SK-N-MC (cell line): ENCODE measurements around the gene MPV17L2.
A peak's percentile ranks its signal among the peaks of the same experiment; 100 is the strongest.

Source experiments
- DNase-seq: peaks from one replicate; pipeline ENCODE4 v3.0.0-alpha.2; 2011; ENCODE audit warnings: low read depth, low spot score
- H3K27ac ChIP-seq: fragments of 200-600 bp; sonication (generic); 2 replicates; pipeline ENCODE4 v1.5.1; 2016; ENCODE audit warnings: mixed run types
- H3K36me3 ChIP-seq: fragments of 200-600 bp; sonication (generic); 2 replicates; pipeline ENCODE4 v1.6.1; 2017; ENCODE audit warnings: antibody characterized with exemption, low read length, mixed read lengths; ENCODE audit not compliant: insufficient read depth
- H3K4me3 ChIP-seq: fragments of 200-600 bp; sonication (generic); 2 replicates; pipeline ENCODE4 v1.5.1; 2016
- H3K9ac ChIP-seq: fragments of 200-600 bp; sonication (generic); 2 replicates; pipeline ENCODE4 v1.8.0; 2017; ENCODE audit warnings: mixed run types, mixed read lengths; ENCODE audit not compliant: insufficient read length
- H3K9me3 ChIP-seq: fragments of 200-600 bp; sonication (generic); 2 replicates; pipeline ENCODE4 v1.6.1; 2017; ENCODE audit warnings: low read depth, mild to moderate bottlenecking, antibody characterized with exemption, low read length, moderate library complexity, mixed read lengths
- EZH2 ChIP-seq: fragments of 200-600 bp; sonication (generic); IDR thresholded peaks from one replicate; pipeline ENCODE4 v1.6.1; 2017; ENCODE audit warnings: antibody characterized with exemption
- FOXP2 ChIP-seq: optimal IDR thresholded peaks from 2 replicates; pipeline ENCODE3; 2011; ENCODE audit warnings: mild to moderate bottlenecking, moderate library complexity; ENCODE audit not compliant: insufficient read depth; ENCODE audit errors: extremely low read length, control extremely low read depth
- POLR2AphosphoS5 ChIP-seq: IDR thresholded peaks from 2 replicates; pipeline ENCODE4 v1.6.1; 2012; ENCODE audit warnings: mild to moderate bottlenecking, low read depth, low read length, borderline replicate concordance

The MPV17L2 gene

DNA sequence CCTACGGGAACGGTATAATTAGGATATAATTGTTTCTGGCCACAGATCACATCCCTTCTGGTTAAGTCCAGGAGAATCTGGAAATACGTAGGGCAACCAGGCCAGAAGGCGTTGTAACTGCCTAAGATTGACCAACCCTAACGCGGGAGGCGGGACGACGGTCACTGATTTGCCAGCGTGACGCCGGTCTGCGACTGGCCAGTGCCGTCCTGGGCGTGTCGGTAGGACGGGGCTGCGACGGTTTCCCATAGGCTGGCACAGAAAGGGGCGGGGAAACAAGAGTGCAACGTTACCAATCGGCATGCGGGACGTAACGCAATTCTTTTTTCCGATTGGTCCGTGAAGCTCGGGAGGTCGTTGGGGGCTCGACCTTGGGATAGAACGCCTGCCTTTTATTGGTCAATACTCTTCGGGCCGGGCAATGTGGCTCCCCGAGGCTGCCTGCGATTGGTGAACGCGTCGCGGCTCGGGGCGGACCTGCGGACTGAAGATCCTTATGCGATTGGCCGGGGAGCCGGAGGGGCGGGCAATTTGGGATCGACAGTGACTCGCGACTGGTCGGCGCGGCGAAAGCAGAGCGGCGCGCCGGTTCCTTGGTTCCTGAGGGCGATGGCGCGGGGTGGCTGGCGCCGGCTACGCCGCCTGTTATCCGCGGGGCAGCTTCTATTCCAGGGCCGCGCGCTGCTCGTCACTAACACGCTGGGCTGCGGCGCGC lies at the start of gene MPV17L2:
TSS of gene MPV17L2 (plus strand) at position 546 of the 715 bp plus-strand sequence. CDS start at position 610, 64 bp downstream.
- peak within 1 kb of the TSS; percentile 93 for H3K4me3 ChIP-seq
- peaks cover under 1% of the 10 kb centered on the region; the same call in 1 of the 2 replicates for H3K36me3 ChIP-seq
- H3K27ac ChIP-seq = peak within 1 kb of the TSS; percentile 78
- TF ChIP-seq POLR2AphosphoS5 (peak; percentile 58), EZH2 (no peak), FOXP2 (no peak)
- DNase-seq = peak; percentile 99
- peak within 1 kb of the TSS; percentile 82 for H3K9ac ChIP-seq
- H3K9me3 ChIP-seq = no peaks in the 10 kb centered on the region

DNA sequence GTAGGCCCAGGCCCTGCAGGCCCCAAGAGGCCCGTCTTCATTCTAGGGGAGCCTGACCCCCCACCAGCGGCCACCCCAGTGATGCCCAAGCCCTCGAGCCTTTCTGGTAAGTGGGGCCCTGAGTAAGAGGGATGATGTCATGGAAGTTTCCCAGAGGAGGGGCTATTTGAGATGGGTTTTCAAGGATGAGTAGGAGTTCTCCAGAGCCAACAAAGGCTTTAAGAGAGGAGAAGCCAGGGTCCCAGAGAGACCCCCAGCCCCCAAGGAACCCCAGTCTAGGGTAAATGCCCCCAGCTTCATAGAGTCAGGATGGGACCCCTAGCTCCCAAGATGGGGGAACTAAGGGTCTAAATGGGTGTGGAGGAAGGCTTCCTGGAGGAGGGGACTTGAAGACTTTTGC lies 49.1 kb upstream of the MPV17L2 start:
- TF ChIP-seq EZH2 = no peak
- no peak for TF ChIP-seq POLR2AphosphoS5
- no peak for TF ChIP-seq FOXP2
- no peak for DNase-seq
- H3K36me3 ChIP-seq = peaks cover 15% of the 10 kb centered on the region; the same call in 1 of the 2 replicates

DNA sequence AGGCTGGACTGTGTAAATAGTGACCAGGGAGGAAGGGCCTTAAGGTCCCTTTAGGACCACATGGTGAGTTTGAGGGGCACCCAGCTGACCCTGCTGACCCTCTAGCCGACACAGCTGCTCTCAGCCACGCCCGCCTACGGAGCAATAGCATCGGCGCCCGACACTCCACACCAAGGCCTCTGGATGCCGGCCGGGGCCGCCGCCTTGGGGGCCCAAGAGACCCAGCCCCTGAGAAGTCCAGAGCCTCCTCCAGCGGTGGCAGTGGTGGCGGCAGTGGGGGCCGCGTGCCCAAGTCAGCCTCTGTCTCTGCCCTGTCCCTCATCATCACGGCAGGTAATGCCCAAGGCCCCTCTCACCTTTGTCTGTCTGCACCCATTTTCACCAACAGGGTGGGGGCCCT lies 48.7 kb upstream of the MPV17L2 start:
- peaks cover 15% of the 10 kb centered on the region; the same call in 1 of the 2 replicates for H3K36me3 ChIP-seq
- H3K9ac ChIP-seq = no peak overlapping the region

More for the DNA sequence above, 49.1 kb upstream of the MPV17L2 start:
- Histone ChIP-seq H3K9me3 (no peaks in the 10 kb centered on the region), H3K4me3 (no peak overlapping the region), H3K9ac (no peak overlapping the region), H3K27ac (no peak overlapping the region)

DNA sequence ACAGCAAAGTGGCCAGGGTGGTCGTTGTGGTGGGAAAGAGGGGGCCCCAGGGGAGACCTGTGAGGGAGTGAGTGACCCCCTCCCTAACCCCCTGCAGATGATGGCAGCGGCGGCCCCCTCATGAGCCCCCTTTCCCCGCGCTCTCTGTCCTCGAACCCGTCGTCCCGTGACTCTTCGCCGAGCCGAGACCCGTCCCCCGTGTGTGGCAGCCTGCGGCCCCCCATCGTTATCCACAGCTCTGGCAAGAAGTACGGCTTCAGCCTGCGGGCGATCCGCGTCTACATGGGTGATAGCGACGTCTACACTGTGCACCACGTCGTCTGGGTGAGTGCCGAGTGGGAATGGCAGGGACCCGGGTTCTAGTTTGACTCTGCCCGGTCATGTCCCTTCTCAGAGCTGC lies 48.1 kb upstream of the MPV17L2 start:
- no peak for TF ChIP-seq EZH2
- TF ChIP-seq FOXP2 = no peak
- TF ChIP-seq POLR2AphosphoS5 = no peak
- Histone ChIP-seq H3K27ac (no peak overlapping the region), H3K9me3 (no peaks in the 10 kb centered on the region), H3K9ac (no peak overlapping the region), H3K36me3 (peaks cover 15% of the 10 kb centered on the region; the same call in 1 of the 2 replicates), H3K4me3 (no peak overlapping the region)
- no peak for DNase-seq

More for the DNA sequence above, 48.7 kb upstream of the MPV17L2 start:
- Histone ChIP-seq H3K4me3 (no peak overlapping the region), H3K27ac (no peak overlapping the region), H3K9me3 (no peaks in the 10 kb centered on the region)
- no peak for TF ChIP-seq FOXP2
- no peak for TF ChIP-seq EZH2
- no peak for TF ChIP-seq POLR2AphosphoS5
- DNase-seq = no peak

DNA sequence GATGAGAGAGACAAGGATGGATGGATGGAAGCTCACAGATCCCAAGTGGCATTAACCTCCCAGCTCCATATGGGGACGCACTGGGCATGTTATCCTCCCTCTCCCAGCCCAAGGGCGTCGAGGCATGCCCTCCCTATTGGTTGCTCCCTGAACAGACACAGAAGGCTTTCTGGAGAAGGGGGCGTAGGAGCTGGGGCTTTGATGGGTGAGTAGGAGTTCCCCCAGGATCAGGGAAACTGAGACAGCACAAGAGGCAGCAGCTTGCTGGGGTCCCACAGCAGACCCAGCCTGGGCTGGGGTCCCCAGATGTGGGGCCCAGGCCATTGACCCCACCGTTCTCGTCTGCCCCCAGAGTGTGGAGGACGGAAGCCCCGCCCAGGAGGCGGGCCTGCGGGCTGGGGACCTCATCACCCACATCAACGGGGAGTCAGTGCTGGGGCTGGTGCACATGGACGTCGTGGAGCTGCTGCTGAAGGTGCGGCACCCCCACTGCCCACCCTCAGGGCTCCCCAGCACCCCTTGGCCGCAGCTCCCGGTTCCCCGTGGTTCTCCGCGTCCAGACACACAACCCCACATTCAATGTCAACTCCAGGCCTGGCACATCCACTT lies 47.5 kb upstream of the MPV17L2 start:
- H3K4me3 ChIP-seq = no peak overlapping the region
- DNase-seq = no peak
- H3K36me3 ChIP-seq = peaks cover 13% of the 10 kb centered on the region; the same call in 1 of the 2 replicates
- no peak for TF ChIP-seq EZH2
- no peak for TF ChIP-seq POLR2AphosphoS5
- TF ChIP-seq FOXP2 = no peak
- H3K9me3 ChIP-seq = no peaks in the 10 kb centered on the region
- H3K27ac ChIP-seq = no peak overlapping the region
- H3K9ac ChIP-seq = no peak overlapping the region

DNA sequence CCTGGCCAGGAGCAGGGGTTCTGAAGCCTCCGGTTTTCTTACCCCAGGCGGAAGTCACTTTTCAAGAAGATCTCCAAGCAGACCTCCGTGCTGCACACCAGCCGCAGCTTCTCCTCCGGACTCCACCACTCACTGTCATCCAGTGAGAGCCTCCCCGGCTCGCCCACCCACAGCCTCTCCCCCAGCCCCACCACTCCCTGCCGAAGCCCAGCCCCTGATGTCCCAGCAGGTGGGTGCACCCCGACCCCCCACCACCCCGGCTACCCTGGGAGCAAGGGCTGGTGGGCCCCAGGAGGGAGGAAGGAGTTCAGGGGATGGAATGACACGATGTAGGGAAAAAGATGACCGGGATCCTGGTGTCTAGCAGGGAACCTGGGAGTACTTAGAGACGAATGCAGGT lies 45.6 kb upstream of the MPV17L2 start:
- Histone ChIP-seq H3K9ac (no peak overlapping the region), H3K4me3 (no peak overlapping the region), H3K27ac (no peak overlapping the region), H3K9me3 (no peaks in the 10 kb centered on the region), H3K36me3 (peaks cover 8% of the 10 kb centered on the region; the same call in 1 of the 2 replicates)
- no peak for TF ChIP-seq EZH2
- no peak for TF ChIP-seq FOXP2
- no peak for TF ChIP-seq POLR2AphosphoS5
- no peak for DNase-seq

DNA sequence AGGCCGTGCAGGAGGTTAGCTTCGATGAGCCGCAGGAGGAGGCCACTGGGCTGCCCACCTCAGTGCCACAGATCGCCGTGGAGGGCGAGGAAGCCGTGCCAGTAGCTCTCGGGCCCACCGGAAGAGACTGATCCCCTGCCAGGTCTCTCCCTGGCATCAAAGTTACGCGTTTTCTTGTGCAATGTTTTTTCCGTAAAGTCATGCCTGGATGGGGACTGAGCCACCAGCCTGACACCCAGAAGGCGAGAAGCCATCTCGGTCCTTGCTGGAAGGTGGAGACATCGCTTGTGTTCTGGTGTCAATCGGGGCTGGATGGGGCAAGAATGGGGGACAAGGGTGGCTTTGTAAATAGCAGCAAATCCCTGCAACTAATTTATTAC lies 43.4 kb upstream of the MPV17L2 start:
- H3K9ac ChIP-seq = no peak overlapping the region
- no peak overlapping the region for H3K27ac ChIP-seq
- H3K9me3 ChIP-seq = no peaks in the 10 kb centered on the region
- DNase-seq = no peak
- H3K36me3 ChIP-seq = no peaks in the 10 kb centered on the region; the same call in 1 of the 2 replicates
- no peak for TF ChIP-seq FOXP2
- no peak for TF ChIP-seq EZH2
- TF ChIP-seq POLR2AphosphoS5 = no peak
- H3K4me3 ChIP-seq = no peak overlapping the region
